ENCODE measurements around the gene ADCY1.

ADCY1 gene

DNA sequence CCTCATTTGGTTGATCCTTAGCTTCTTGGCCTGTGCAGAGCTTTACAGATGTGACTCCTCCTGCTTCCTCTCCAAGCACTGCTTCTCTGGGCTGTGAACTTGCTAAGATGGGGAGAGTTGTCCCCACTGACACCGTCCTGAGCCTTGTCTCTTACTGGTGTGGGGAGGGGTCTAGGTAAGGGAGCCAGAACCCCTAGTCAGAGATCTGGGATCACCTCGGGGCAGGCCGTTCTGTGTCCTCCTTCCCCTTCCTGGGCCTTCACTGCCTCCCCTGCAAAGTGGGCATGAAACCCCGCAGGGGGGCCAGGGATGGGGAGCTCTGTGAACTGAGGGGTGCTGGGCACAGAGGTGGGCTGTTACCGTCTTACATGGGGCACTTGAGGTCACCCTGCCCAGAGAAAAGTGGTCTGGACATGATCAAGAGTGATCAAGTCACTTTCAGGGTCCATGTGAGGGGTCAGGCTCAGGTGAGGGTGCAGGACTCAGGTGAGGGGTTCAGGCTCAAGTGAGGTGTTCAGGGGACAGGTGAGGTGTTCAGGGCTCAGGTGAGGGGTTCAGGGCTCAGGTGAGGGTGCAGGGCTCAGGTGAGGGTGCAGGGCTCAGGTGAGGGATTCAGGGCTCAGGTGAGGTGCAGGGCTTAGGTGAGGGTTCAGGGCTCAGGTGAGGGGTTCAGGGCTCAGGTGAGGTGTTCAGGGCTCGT, 86.2 kb downstream of the ADCY1 start:
- Histone ChIP-seq H3K4me3 (ENCODE audit: insufficient read depth, low read length, poor library complexity, severe bottlenecking) (no peak overlapping the region), H4K20me1 (ENCODE audit: low read depth, low read length) (no peaks in the 10 kb centered on the region), H3K27me3 (ENCODE audit: low read length) (no peaks in the 10 kb centered on the region), H3K4me2 (ENCODE audit: low read depth, low read length, poor library complexity, severe bottlenecking) (no peak overlapping the region), H3K27ac (ENCODE audit: low read depth, low read length) (no peak overlapping the region), H3K36me3 (ENCODE audit: low read length) (no peaks in the 10 kb centered on the region), H3K9me2 (replicated peaks; ENCODE audit: insufficient read depth, low read length) (no peaks in the 10 kb centered on the region), H3K9me3 (ENCODE audit: insufficient read depth, low read length) (no peaks in the 10 kb centered on the region), H3K79me2 (ENCODE audit: insufficient read depth, low read length) (no peaks in the 10 kb centered on the region), H3F3A (ENCODE audit: insufficient read depth) (no peaks in the 10 kb centered on the region), H3K9ac (ENCODE audit: low read length) (no peak overlapping the region), H2AFZ (ENCODE audit: low read depth, low read length, severe bottlenecking) (no peak overlapping the region)
- TF ChIP-seq EZH2phosphoT487 (conservative IDR thresholded peaks at IDR 0.05; ENCODE audit: low read length): no peak
- TF ChIP-seq, protein P1, sequence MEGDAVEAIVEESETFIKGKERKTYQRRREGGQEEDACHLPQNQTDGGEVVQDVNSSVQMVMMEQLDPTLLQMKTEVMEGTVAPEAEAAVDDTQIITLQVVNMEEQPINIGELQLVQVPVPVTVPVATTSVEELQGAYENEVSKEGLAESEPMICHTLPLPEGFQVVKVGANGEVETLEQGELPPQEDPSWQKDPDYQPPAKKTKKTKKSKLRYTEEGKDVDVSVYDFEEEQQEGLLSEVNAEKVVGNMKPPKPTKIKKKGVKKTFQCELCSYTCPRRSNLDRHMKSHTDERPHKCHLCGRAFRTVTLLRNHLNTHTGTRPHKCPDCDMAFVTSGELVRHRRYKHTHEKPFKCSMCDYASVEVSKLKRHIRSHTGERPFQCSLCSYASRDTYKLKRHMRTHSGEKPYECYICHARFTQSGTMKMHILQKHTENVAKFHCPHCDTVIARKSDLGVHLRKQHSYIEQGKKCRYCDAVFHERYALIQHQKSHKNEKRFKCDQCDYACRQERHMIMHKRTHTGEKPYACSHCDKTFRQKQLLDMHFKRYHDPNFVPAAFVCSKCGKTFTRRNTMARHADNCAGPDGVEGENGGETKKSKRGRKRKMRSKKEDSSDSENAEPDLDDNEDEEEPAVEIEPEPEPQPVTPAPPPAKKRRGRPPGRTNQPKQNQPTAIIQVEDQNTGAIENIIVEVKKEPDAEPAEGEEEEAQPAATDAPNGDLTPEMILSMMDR (IDR thresholded peaks at IDR 0.05; ENCODE audit: insufficient read depth, low read length, poor library complexity, severe bottlenecking): no peak

DNA sequence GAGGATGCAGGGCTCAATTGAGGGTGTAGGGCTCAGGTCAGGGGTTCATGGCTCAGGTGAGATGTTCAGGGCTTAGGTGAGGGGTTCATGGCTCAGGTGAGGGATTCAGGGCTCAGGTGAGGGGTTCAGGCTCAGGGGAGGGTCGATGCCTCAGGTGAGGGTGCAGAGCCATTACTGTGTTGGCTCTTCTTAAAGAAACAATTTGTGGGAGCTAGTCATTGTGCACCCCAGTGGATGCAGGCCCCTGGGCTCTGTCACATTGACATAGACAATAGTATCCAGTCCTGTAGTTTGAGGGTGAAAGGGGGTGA, 86.7 kb downstream of the ADCY1 start:
- H3K4me2 ChIP-seq (ENCODE audit: low read depth, low read length, poor library complexity, severe bottlenecking): no peak overlapping the region
- no peaks in the 10 kb centered on the region for H3K9me2 ChIP-seq (replicated peaks; ENCODE audit: insufficient read depth, low read length)
- no peaks in the 10 kb centered on the region for H3K27me3 ChIP-seq (ENCODE audit: low read length)
- H3K79me2 ChIP-seq (ENCODE audit: insufficient read depth, low read length): no peaks in the 10 kb centered on the region
- TF ChIP-seq EZH2phosphoT487 (conservative IDR thresholded peaks at IDR 0.05; ENCODE audit: low read length): no peak
- TF ChIP-seq, protein P1 (IDR thresholded peaks at IDR 0.05; ENCODE audit: insufficient read depth, low read length, poor library complexity, severe bottlenecking): no peak
- H4K20me1 ChIP-seq (ENCODE audit: low read depth, low read length): no peaks in the 10 kb centered on the region
- no peaks in the 10 kb centered on the region for H3F3A ChIP-seq (ENCODE audit: insufficient read depth)
- H3K27ac ChIP-seq (ENCODE audit: low read depth, low read length): no peak overlapping the region
- no peaks in the 10 kb centered on the region for H3K9me3 ChIP-seq (ENCODE audit: insufficient read depth, low read length)
- no peak overlapping the region for H3K4me3 ChIP-seq (ENCODE audit: insufficient read depth, low read length, poor library complexity, severe bottlenecking)
- no peaks in the 10 kb centered on the region for H3K36me3 ChIP-seq (ENCODE audit: low read length)
- H2AFZ ChIP-seq (ENCODE audit: low read depth, low read length, severe bottlenecking): no peak overlapping the region
- no peak overlapping the region for H3K9ac ChIP-seq (ENCODE audit: low read length)

DNA sequence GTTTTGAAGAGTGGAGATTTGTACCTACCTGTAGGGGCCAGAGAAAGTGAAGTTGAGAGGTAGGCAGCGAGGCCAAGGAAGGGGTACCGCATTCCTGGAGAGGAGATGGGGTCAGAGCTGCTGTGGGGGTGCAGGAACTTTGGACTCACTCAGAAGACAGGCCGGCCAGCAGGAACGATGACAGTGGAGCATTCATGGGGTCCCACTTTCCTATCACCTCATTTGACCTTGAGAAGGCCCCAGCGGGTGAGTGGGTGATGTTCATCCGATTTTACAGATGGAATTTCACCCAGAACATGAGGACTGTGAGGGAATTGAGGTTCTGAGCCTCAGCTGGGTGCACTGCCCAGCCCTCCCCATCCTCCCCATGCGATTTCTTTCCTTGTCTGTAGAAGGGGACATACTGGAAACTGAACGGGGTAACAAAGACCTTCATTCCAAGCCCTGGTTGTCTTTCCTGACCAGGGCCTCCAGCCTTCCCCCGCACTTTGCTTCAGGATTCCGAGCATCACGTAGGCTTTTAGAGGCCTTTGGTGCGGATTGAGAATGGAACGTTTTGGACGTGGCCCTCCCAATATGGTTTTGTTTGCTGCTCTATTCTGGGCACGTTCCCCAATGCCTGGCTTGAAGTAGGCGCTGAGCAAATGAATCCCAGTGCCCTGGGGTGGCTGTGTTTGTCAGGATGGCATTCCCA, 87.3 kb downstream of the ADCY1 start:
- Histone ChIP-seq H4K20me1 (ENCODE audit: low read depth, low read length) (no peaks in the 10 kb centered on the region), H3K79me2 (ENCODE audit: insufficient read depth, low read length) (no peaks in the 10 kb centered on the region), H3K9me2 (replicated peaks; ENCODE audit: insufficient read depth, low read length) (no peaks in the 10 kb centered on the region), H2AFZ (ENCODE audit: low read depth, low read length, severe bottlenecking) (no peak overlapping the region), H3K36me3 (ENCODE audit: low read length) (no peaks in the 10 kb centered on the region), H3F3A (ENCODE audit: insufficient read depth) (no peaks in the 10 kb centered on the region), H3K4me3 (ENCODE audit: insufficient read depth, low read length, poor library complexity, severe bottlenecking) (no peak overlapping the region), H3K9ac (ENCODE audit: low read length) (no peak overlapping the region), H3K9me3 (ENCODE audit: insufficient read depth, low read length) (no peaks in the 10 kb centered on the region), H3K4me2 (ENCODE audit: low read depth, low read length, poor library complexity, severe bottlenecking) (no peak overlapping the region), H3K27me3 (ENCODE audit: low read length) (no peaks in the 10 kb centered on the region), H3K27ac (ENCODE audit: low read depth, low read length) (no peak overlapping the region)
- TF ChIP-seq, protein P1 (IDR thresholded peaks at IDR 0.05; ENCODE audit: insufficient read depth, low read length, poor library complexity, severe bottlenecking): no peak
- no peak for TF ChIP-seq EZH2phosphoT487 (conservative IDR thresholded peaks at IDR 0.05; ENCODE audit: low read length)

Measured in SU-DHL-6 (cell line).